ENCODE results near the gene EME1. TPM values are rescaled to one million over a fixed set of nuclear protein-coding genes. Genes with fewer than 3 reads are reported as not detected.

The EME1 gene, protein sequence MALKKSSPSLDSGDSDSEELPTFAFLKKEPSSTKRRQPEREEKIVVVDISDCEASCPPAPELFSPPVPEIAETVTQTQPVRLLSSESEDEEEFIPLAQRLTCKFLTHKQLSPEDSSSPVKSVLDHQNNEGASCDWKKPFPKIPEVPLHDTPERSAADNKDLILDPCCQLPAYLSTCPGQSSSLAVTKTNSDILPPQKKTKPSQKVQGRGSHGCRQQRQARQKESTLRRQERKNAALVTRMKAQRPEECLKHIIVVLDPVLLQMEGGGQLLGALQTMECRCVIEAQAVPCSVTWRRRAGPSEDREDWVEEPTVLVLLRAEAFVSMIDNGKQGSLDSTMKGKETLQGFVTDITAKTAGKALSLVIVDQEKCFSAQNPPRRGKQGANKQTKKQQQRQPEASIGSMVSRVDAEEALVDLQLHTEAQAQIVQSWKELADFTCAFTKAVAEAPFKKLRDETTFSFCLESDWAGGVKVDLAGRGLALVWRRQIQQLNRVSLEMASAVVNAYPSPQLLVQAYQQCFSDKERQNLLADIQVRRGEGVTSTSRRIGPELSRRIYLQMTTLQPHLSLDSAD
- 0.65 and 0.77 TPM in 2 replicates for total RNA-seq

DNA sequence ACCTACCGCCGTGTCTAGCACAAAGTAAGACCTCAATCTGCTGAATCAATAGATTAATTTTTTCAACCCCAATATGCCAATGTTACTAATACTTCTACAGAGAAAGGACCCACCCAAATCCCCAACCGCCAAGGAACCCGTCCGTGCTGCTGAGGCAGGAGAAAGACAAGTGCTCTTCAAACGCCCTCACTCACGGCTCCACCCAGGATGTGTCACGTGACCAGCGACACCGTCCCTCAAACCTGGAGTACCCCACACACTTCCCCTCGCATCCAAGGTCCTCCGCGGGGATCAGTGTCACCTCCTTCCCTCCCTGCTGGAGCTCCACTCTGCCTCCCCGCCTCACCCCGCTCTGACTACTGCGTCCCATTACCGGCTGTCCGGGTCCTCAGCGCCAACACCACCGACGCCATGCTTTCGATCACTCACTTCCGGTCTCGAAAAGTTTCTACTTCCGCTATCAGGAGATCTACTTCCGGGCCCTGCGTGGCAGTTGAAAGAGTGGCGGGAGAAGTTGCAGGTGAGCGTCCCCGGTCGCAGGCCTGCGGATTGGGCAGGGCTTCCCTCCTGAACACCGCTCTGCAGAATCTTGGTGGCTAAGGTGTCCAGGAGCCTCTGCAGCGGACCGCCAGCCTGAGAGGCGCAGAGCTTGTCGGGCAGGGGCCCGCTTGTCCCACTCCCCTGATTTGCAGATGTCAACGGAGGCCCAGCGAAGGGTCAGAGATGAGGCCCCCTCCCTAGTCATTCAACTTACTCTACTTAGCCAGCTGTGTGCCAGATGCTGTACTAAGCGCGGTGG is at the start of gene EME1, which contains the start of gene MRPL27:
TSS of gene EME1 (plus strand) at position 472 of the 799 bp plus-strand sequence. CDS start 1,980 bp downstream, outside the sequence.
TSS of gene MRPL27 (minus strand) at position 427 of the 799 bp plus-strand sequence. CDS start at position 413, 14 bp downstream.

DNA sequence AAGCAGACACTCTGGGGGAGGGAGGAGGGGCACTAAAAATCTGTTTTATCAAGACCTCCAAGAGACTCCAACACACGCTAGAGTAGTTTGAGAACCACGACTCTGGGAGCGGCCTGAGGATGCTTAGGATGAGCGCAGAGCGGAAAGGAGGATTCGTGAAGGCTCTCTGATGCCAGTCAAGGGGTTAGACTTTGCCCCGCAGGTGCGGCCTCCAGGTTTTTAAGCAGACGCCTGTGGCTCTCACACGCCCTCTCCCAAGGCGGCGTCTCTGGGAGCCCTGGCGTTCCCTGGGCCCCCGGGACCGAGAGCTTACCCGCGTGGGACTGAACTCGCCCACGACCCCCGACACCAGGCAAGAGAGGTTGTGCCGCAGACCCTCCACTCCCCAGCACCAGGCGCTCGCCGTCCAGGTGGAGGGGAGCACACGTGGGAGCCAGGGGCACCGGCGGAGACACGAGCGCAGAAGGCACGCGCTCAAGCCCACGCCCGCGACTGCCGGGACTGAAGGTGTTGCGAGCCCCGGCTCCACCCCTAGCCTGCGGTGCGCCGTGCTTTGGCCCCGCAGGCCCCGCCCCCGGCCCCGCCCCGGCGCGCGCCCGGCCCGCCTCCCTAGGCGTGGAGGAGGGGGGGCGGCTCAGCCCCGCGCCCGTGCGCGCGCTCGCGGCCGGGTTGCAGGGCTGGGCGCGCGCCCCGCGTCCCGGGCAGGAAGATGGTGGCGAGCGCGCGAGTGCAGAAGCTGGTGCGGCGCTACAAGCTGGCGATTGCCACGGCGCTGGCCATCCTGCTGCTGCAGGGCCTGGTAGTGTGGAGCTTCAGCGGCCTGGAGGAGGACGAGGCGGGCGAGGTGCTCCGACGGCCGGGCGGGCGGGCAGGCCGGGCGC is 27.4 kb upstream of the EME1 start, which contains the start of gene XYLT2:
TSS of gene XYLT2 (plus strand) at position 695 of the 881 bp plus-strand sequence. CDS start at position 710, 15 bp downstream.

DNA sequence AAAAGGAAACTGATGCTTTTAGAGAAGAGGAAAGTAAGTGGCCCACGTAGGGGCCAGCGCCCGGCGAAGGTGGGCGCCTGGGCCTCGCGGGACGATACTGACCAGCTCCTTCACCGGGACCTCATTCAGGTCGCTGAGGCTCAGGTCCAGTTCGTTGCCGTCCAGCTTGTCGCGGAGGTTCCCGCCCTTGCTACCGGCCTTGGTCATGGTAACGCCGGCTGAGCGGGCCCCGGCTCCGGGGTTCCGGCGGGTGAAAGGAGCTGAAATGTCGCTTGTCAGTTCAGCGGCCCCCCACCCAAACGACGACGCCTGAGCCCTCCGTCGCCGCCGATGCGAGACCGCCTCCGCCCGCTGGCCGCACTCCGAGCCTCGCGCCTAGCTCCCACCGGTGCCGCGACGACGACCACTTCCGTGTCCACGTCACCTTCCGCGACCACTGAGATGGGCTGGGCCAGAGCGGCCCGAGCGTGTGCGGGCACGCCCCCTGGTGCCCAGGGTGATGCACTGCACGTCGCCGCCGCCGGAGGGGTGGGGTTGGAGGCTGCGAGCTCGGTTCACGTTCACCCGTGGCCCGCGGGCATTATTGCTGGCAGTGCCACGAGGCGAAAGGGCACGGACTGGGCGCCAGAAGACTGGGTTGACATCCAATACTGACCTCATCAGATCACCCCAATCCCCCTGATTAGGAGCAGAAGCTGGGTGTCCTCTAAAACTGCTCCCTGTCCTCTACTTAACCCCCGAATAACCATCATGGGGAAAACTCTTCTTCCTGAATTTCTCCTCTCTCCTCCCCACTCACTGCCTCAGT is 24.3 kb downstream of the EME1 start, which contains the start of gene LRRC59:
TSS of gene LRRC59 (minus strand) at position 413 of the 808 bp plus-strand sequence. CDS start at position 207, 206 bp downstream.

DNA sequence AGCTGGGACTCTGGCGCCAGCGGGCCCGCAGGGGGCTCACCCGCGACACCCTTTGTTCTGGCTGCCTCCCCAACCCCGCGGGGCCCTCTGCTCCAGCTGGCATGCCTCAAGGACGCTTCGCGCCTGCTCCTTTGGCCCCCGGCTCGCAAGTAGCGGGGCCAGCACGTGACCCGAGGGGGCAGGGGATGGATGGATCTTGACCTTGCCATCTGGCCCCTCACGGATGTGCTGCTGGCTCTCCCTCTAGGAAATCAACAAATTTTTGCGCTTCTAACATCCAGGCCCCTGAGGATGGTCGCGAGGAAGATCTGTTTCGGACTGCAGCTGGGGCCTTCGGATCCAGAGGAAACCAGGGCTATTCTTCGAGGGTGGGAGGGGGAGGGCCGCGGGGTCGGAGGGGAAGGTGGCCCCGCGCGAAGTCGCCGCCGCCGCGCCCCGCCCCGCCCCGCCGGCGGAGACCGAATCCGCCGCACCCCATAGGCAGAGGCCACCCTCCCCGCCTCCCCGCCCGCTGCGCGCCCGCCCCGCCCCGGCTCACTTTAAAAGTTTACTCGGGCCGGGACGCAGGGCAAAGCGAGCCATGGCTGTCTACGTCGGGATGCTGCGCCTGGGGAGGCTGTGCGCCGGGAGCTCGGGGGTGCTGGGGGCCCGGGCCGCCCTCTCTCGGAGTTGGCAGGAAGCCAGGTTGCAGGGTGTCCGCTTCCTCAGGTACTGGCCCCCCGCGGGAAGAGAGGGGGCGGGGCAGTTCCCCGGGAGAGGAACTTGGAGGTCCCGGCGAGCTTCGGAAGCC is 52.8 kb downstream of the EME1 start, which contains the start of gene ACSF2:
TSS of gene ACSF2 (plus strand) at position 537 of the 790 bp plus-strand sequence. CDS start at position 581, 44 bp downstream.

Other genes starting within 250 kb of the EME1 start
- 3.0 and 4.0 TPM in 2 replicates for gene SAMD14, start 243.1 kb upstream of the EME1 start, total RNA-seq
- gene PPP1R9B, start 222.6 kb upstream of the EME1 start, total RNA-seq = 23.8 and 31.5 TPM in 2 replicates
- gene SGCA, start 207.2 kb upstream of the EME1 start, total RNA-seq = not detected in 2 replicates
- 8.3 and 49.2 TPM in 2 replicates for gene COL1A1, start 171.6 kb upstream of the EME1 start, total RNA-seq
- gene TMEM92, start 98.8 kb upstream of the EME1 start, total RNA-seq = 0.17 TPM in 1 of 2 replicates, not detected in the other
- 16.2 and 17.8 TPM in 2 replicates for gene XYLT2, start 27.1 kb upstream of the EME1 start, total RNA-seq
- gene MRPL27, start within 50 bp of the EME1 start, total RNA-seq = 50.8 and 57.0 TPM in 2 replicates
- 86.5 and 86.7 TPM in 2 replicates for gene LRRC59, start 24.3 kb downstream of the EME1 start, total RNA-seq
- 6.1 and 8.3 TPM in 2 replicates for gene ACSF2, start 53.0 kb downstream of the EME1 start, total RNA-seq
- gene CHAD, start 95.7 kb downstream of the EME1 start, total RNA-seq = not detected in 2 replicates
- 15.0 and 16.5 TPM in 2 replicates for gene RSAD1, start 105.6 kb downstream of the EME1 start, total RNA-seq
- 0.11 and 0.77 TPM in 2 replicates for gene MYCBPAP, start 135.2 kb downstream of the EME1 start, total RNA-seq
- under 0.01 TPM in 2 replicates for gene EPN3, start 159.5 kb downstream of the EME1 start, total RNA-seq
- 21.6 and 31.0 TPM in 2 replicates for gene SPATA20, start 173.9 kb downstream of the EME1 start, total RNA-seq
- not detected in 2 replicates for gene CACNA1G, start 187.5 kb downstream of the EME1 start, total RNA-seq